SK-N-SH (cell line): ENCODE measurements around the gene TMA16.

Experiments
- FOSL2 ChIP-seq: IDR thresholded peaks from 2 replicates; pipeline ENCODE4 v1.4.0; 2012; ENCODE audit warnings: low read depth, mild to moderate bottlenecking, moderate library complexity, borderline replicate concordance
- GATA2 ChIP-seq: sonication (generic); formaldehyde crosslinking; IDR thresholded peaks from 2 replicates; pipeline ENCODE4 v1.5.0; 2020; ENCODE audit warnings: mild to moderate bottlenecking, missing genetic modification reagents
- MEF2A ChIP-seq: IDR thresholded peaks from 2 replicates; pipeline ENCODE4 v1.4.0; 2012; ENCODE audit warnings: low read depth, borderline replicate concordance
- MXI1 ChIP-seq: IDR thresholded peaks from 2 replicates; pipeline ENCODE4 v1.6.1; 2012; ENCODE audit warnings: mild to moderate bottlenecking, low read depth, low read length, improper control_type of control experiment
- POLR2AphosphoS5 ChIP-seq: IDR thresholded peaks from 2 replicates; pipeline ENCODE4 v1.6.1; 2012; ENCODE audit warnings: low read depth, low read length
- RAD21 ChIP-seq: IDR thresholded peaks from 2 replicates; pipeline ENCODE4 v1.6.1; 2012; ENCODE audit warnings: mild to moderate bottlenecking, low read length
- RXRA ChIP-seq: IDR thresholded peaks from 2 replicates; pipeline ENCODE4 v1.4.0; 2012; ENCODE audit warnings: low read depth, mild to moderate bottlenecking, borderline replicate concordance
- SMC3 ChIP-seq: IDR thresholded peaks from 2 replicates; pipeline ENCODE4 v1.6.1; 2012; ENCODE audit warnings: low read depth, low read length, improper control_type of control experiment
- YY1 ChIP-seq: IDR thresholded peaks from 2 replicates; pipeline ENCODE4 v1.4.0; 2012; ENCODE audit warnings: low read depth, mild to moderate bottlenecking
- TF ChIP-seq, protein P1 (sequence below): fragments of 200-600 bp; sonication (generic); IDR thresholded peaks from 2 replicates; pipeline ENCODE4 v1.6.1; 2017; ENCODE audit warnings: antibody characterized with exemption, mild to moderate bottlenecking, moderate library complexity
- TF ChIP-seq, protein P2 (sequence below): IDR thresholded peaks from 2 replicates; pipeline ENCODE4 v1.6.1; 2012; ENCODE audit warnings: mild to moderate bottlenecking, low read depth, low read length, moderate library complexity
- TF ChIP-seq, protein P3 (sequence below): fragments of 150-350 bp; IDR thresholded peaks from 2 replicates; pipeline ENCODE4 v1.6.1; 2016; ENCODE audit warnings: mild to moderate bottlenecking, low read depth, low read length

DNA sequence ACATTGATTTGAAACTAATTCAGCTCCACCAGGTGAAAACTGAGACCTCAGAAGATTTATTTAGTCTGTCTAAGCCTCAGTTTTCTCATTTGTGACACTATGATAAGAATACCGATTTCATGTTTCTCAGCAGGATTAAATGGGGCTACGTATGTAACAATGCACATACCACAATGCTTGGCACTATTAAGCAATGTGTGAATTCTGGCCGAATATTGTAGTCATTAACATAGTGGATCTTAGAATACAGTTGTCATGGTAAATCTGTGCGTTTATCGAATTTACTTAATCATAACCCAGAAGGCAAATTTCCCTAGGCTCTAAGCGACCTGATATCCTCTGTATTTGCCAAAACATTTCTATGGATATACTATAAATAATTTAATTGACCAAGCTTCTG, 69.1 kb downstream of the TMA16 start:
- TF ChIP-seq MXI1 (no peak), YY1 (no peak), RAD21 (no peak), GATA2 (CRISPR knock-in tag) (no peak), POLR2AphosphoS5 (no peak), FOSL2 (no peak), SMC3 (no peak), RXRA (no peak), MEF2A (no peak)
- TF ChIP-seq, protein P1, sequence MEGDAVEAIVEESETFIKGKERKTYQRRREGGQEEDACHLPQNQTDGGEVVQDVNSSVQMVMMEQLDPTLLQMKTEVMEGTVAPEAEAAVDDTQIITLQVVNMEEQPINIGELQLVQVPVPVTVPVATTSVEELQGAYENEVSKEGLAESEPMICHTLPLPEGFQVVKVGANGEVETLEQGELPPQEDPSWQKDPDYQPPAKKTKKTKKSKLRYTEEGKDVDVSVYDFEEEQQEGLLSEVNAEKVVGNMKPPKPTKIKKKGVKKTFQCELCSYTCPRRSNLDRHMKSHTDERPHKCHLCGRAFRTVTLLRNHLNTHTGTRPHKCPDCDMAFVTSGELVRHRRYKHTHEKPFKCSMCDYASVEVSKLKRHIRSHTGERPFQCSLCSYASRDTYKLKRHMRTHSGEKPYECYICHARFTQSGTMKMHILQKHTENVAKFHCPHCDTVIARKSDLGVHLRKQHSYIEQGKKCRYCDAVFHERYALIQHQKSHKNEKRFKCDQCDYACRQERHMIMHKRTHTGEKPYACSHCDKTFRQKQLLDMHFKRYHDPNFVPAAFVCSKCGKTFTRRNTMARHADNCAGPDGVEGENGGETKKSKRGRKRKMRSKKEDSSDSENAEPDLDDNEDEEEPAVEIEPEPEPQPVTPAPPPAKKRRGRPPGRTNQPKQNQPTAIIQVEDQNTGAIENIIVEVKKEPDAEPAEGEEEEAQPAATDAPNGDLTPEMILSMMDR: no peak
- TF ChIP-seq, protein P2, sequence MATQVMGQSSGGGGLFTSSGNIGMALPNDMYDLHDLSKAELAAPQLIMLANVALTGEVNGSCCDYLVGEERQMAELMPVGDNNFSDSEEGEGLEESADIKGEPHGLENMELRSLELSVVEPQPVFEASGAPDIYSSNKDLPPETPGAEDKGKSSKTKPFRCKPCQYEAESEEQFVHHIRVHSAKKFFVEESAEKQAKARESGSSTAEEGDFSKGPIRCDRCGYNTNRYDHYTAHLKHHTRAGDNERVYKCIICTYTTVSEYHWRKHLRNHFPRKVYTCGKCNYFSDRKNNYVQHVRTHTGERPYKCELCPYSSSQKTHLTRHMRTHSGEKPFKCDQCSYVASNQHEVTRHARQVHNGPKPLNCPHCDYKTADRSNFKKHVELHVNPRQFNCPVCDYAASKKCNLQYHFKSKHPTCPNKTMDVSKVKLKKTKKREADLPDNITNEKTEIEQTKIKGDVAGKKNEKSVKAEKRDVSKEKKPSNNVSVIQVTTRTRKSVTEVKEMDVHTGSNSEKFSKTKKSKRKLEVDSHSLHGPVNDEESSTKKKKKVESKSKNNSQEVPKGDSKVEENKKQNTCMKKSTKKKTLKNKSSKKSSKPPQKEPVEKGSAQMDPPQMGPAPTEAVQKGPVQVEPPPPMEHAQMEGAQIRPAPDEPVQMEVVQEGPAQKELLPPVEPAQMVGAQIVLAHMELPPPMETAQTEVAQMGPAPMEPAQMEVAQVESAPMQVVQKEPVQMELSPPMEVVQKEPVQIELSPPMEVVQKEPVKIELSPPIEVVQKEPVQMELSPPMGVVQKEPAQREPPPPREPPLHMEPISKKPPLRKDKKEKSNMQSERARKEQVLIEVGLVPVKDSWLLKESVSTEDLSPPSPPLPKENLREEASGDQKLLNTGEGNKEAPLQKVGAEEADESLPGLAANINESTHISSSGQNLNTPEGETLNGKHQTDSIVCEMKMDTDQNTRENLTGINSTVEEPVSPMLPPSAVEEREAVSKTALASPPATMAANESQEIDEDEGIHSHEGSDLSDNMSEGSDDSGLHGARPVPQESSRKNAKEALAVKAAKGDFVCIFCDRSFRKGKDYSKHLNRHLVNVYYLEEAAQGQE: no peak
- TF ChIP-seq, protein P3, sequence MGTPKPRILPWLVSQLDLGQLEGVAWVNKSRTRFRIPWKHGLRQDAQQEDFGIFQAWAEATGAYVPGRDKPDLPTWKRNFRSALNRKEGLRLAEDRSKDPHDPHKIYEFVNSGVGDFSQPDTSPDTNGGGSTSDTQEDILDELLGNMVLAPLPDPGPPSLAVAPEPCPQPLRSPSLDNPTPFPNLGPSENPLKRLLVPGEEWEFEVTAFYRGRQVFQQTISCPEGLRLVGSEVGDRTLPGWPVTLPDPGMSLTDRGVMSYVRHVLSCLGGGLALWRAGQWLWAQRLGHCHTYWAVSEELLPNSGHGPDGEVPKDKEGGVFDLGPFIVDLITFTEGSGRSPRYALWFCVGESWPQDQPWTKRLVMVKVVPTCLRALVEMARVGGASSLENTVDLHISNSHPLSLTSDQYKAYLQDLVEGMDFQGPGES: no peak
